EH (cell line): Measurements from ENCODE around the gene POMT1.
A peak's percentile ranks its signal among the peaks of the same experiment; 100 is the strongest.
"Not testable (repeated sequence)": the region's sequence is repeated elsewhere in the genome, so short reads cannot be mapped to it uniquely, and the experiment has no call there.

Experiments
- DNase-seq: peaks from one replicate; pipeline ENCODE4 v3.0.0-alpha.2; 2015; ENCODE audit warnings: low read depth

The POMT1 gene

DNA sequence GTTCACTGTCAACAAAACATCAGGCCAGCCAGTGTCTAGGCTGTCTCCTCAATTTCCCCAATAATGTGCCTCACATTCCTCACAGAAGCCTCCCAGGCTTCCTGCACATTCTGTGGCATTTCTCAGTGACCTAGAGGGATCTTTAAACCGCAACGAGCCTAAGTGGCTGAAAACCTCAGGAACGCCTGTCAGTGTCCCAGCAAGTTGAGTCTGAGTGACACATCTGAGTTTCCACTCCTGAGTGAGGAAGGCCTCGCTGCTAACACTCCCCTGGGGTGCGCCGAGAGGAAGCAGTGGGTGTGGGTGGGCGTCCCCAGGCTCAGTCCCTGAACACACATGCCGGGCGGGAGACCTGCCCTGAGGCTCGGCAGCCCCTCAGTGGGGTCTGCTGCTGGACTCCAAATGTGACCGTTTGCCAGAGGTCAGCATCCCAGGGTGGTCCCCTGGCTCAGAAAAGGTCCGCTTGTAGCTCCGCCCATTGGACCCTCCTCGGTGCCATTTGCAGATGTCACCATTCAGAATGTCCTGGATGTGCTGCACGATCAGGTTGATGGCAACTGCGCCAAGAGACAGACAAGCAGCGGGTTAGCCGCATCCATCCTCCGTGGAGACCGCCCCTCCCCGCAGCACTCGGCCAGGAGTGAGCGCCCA, 22.1 kb downstream of the POMT1 start:
- peak; percentile 82 for DNase-seq

DNA sequence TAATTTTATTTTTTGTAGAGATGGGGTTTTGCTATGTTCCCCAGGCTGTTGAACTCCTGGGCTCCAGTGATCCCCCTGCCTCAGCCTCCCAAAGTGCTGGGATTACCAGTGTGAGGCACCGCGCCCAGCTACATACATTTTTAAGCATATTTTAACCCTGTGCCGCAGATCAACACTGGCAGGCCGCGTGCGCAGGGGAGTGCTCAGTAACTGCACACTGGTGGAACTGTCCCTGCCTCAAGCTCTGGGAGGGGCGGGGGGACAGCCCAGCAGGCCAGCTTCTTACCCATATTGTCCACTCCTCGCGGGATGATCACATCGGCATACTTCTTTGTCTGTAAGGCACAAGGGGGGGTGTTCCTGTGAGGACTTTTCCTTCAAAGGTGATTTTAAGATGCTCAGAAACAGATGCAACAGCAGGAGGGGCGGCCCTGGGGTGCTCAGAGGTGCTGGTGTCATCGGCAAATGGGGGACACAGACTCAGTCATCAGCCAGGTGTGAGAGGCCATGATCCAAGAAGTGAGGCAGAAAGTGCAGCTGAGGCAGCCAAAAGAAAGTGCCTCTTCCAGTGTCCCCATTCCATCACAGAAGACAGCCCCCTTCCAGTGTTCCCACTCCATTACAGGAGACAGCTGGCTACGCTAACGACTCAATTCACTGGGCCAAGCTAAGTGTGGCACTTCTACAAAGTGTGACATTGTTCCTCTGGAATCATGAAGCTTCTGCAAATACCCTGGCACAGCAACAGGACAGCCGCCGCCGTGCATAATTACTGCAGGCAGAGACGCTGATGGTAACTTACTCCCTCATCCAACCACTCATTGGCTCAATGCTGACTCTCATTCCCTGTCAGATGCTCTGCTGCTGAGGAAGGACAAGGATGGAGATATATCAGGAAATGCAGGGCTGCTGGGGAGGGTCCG, 23.2 kb downstream of the POMT1 start:
- no peak for DNase-seq

DNA sequence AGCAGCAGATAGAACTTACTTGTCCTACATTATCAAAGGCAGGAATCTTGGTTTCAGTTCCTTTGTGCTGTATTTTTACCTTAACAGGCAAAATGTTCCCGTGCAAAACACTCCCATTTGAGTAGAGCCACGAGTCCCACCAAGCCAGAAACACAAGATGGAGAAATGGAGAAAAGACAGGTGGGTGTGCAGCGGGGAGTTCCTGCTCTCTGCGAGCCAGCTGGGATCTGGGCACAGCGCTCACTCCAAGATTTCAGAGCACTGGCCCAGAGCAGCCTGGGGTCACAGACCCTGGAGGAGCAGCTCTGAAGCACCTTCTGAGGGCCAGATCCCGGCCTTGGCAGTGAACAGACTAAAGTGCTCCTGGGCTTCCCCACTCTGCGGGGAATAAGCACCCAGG, 25.5 kb downstream of the POMT1 start:
- DNase-seq: no peak

DNA sequence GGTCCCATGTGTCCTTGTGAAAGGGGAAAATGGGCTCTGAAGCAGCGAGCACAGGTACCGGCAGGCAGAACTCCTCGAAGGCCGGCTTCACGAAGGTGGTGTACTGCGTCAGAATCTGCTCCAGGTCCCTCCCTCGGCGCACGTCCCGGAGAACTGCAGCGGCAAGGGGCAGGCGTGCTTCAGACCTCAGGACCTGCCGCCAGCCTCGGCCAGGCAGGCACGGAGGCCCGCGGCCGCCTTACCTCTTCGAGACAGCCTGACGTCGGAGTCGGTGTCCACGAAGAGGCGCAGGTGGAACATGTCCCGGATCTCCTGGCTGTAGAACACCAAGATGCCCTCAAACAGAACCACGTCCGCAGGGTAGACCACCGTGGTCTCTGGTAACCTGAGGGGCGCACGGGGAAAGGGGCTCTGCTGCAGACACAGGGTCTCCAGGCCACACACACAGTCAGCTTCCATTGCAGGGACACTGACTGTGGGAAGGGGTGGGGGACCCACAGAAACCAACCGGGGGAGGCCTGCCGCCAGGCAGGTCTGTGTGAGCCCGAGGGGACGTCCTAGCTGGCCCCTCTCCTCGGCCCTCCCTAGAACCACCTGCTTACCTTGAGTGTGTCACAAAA, 26.3 kb downstream of the POMT1 start:
- no peak for DNase-seq

DNA sequence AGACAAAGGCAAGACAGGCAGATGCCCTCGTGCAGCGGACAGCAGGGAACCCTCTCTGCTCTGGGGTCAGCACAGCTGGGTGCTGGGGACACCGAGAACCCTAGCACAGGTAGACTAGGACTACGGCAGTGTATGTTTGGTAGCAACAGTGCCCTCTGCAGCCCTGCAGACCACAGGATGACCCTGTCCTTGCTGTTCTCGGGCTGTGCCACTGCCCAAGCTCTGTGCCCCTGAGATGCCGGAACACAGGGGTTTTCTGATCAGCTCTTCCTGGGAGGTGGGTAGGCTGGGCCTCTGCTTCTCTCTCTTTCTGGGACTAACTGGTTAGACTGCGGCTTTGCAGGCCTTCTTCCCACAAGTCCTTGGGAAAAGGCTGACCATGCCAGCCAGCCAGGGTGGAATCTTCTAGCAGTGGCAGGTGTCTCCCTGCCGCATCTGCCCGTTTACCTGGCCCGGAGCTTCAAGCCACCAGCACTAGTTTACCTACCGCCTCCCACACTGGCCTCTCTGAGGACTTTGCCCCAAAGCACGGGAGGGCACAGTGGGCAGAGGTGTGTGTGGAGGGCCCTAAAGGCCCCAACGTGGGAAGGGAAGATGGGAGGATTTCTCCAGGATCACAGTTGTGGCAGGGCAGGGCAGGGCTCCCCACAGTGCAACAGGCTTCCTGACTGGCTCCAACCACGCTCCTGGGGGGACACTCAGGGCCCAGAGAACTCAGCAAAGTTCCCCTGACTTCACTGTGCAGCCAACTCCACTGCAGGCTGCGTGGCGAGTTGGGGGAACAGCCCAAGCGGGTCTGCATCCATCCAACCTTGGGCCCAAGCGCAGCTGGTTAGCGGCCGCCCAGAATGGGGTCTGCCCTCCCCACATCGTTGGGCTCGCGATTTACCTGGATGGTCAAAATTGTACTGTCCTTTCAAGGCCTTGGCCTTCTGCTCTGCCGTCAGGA, 27.2 kb downstream of the POMT1 start:
- DNase-seq: no peak

DNA sequence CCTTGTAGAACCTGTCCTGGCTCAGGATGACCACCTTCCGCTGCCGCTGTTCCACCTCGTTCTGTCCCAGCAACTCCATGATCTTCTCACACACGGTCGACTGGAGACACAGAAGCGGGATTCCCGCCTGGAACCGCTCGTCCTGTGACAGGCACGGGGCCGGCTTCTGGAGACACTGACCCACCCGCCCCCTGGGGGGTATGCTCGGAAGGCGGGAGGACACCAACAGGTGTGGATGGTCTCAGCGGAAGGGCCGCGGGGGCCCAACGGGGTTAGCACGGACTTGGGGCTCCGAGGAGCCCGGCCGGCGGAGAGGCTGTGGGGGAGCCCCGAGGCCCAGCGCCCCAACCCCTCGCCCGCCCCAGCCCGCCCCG, 27.8 kb downstream of the POMT1 start:
- peak; percentile 48 for DNase-seq

DNA sequence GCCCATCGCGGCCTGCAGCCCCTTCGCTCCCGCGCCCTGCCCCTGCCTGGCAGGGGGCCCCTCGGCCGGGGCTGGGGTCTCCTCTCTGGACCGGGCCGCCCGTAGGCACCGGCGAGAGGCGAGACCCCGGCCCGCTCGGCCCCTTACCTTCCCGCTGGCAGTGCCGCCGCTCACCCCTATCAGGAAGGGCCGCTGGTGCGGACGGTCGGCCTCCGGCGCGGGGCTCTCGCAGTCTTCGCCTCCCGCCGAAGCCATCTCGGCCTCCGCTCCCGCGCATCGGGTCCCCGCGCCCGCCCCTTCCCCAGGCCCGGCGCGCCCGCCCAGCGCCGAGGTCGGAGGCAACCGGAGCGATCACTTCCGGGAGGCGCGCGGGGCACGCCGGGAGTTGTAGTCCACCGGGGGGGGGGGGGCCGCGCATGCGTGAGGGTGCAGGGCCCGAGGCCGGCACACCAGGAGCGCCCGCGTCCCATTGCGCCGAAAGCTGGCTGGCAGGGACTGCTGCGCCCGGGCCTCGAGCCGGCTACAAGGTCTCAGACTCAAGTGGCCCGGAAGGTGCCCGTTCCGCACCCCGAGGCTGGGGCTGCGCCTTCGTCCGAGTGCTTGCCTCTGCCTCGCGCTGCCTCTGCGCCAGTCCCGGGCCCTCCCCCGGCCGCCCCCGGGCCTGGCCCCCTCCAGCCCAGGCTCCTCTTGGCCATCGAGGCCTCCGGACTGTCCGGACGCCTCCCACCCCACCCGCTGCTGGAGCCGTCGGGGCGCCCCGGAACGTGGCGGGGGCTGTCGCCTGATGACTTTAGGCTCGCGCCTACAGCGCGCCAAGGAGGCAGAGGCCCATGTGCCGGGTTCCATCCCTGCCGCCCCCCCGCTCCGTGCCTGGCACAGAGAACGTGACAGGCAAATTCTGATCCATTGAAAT, 28.5 kb downstream of the POMT1 start, which contains the start of gene UCK1:
Gene UCK1 (minus strand): TSS at position 344 of the 913 bp plus-strand sequence. CDS start 89 bp downstream, at position 255.
- DNase-seq: peak; percentile 82

DNA sequence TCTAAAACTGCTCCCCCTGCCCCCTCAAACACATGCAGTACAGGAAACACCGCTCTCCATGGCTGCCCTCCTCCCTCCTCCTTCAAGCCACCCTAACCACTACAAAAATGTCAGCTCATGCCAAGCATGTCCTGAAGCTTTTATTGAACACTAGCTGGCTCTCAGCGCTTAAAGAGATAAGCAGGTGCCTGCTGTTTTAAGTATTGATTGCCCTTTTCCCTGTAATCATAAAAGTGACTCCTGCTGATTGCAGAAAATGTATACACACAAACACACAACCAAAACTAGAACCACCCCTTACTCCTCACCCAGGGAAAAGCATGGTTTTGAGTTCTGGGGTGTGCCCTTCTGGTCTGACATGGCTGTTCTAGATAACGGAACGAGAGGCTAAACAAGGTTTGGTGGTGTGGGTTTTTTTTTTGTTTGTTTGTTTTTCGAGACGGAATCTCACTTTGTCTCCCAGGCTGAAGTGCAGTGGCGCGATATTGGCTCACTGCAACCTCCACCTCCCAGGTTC, 32.1 kb downstream of the POMT1 start:
- DNase-seq: peak; percentile 6

DNA sequence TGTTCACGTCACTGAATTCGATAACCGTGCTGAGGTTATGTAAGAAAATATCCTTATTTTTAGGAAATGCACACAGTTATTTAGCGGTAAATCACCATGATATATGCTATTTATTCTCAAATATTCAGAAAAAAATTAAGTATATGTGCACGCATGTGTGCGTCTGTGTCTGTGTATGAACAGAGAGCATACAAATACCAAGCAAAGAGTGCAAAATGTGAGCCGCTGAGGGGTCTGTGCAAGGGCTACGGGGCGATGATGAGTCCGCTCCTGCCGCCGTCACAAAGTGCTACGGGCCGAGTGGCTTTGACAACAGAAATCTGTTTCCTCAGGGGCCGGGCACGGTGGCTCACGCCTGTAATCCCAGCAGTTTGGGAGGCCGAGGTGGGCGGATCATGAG, 35.2 kb downstream of the POMT1 start:
- DNase-seq: no peak

DNA sequence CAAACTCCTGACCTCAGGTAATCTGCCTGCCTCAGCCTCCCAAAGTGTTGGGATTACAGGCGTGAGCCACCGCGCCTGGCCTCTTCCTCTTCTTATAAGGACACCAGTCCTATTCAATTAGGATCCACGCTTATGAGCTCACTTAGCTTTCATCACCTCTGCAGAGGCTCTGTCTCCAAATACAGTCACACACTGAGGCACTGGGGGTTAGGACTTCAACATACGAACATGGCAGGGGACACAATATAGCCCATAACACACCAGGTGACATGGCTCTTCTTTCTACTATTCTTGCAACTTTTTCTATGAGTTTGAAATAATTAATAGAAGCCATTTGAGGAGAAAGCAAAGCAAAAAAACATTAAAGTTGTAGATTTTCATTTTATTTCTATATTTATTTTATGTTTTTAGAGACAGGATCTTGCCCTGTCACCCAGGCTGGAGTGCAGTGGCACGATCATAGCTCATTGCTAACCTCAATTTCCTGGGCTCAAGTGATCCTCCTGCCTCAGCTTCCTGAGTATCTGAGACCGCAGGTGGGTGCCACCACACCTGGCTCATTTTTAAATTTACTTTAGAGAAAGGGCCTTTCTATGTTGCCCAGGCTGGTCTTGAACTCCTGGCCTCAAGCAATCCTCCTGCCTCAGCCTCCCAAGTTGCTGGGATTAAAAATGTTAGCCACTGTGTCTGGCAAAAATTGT, 36.7 kb downstream of the POMT1 start:
- no peak for DNase-seq

DNA sequence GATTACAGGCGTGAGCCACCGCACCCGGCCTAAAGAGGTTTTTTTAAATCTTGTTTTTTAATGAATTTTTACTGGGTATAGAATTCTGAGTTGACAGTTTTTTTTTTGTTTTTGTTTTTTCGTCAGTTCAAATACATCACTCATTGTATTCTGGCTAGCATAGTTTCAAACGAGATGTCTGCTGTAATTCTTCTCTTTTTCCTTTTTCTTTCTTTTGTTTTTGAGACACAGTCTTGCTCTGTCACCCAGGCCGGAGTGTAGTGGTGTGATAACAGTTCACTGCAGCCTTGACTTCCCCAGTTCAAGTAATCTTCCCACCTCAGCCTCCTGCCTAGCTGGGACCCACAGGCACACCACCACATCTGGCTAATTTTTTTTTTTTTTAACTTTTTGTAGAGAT, 40.4 kb downstream of the POMT1 start:
- no peak for DNase-seq

DNA sequence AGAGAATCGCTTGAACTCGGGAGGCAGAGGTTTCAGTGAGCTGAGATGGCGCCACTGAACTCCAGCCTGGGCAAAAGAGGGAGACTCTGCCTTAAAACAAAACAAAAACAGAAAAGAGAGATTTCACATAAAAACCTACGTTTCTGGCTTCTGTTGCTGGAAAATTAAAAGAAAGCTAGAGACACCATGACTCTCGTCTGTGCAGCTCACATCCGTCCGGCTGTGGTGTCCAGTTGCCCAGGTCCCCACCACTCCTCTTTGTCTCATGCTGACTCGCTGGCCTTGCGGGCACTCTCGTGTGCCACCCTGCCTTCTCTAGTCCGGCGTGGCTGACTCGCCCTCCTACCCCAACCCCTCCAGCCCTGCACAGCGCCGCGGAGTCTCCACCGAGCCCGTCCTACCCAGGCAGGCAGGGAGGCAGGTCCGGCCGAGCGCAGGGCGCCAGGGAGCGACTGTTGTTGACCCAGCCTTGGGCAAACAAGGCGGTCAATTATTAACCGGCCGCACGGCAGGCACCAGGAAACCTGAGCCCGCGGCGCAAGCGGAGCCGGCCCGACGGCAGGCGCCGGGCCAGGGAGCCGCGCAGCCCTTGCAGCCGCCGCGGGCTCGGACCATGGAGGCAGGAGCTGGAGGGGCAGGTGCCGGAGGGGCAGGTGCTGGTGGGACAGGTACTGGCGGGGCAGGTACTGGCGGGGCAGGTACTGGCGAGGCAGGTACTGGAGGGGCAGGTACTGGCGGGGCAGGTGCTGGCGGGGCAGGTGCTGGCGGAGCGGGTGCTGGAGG, 42.5 kb downstream of the POMT1 start, which contains the start of gene PRRT1B:
Gene PRRT1B (plus strand): TSS at position 521 of the 783 bp plus-strand sequence. CDS start 93 bp downstream, at position 614.
- no peak for DNase-seq

DNA sequence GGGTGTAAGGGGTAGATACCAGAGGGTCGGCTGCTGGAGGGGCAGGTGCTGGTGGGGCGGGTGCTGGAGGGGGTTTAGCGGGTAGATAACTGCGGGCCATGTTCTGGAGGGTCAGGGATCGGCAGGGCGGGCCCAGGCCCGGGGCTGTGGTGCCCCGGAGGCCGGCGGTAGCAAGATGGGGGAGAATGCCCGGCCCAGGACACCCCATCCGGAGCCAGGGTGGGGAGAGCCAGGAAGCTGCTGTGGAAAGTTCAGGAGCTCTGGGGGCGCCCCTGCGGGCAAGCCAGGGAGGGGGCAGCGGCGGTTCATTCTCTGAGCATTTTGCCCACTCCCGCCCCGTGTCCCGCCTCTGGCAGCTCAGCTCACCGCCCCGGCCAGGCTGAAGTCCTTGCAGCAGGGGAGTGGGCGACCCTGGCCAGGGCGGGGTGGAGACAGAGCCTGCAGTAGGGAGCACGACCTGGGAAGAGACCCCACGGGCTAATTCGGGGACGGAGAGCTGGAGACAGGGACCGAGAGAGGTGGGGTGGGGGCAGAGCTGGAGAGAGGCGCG, 43.1 kb downstream of the POMT1 start:
- no peak for DNase-seq

DNA sequence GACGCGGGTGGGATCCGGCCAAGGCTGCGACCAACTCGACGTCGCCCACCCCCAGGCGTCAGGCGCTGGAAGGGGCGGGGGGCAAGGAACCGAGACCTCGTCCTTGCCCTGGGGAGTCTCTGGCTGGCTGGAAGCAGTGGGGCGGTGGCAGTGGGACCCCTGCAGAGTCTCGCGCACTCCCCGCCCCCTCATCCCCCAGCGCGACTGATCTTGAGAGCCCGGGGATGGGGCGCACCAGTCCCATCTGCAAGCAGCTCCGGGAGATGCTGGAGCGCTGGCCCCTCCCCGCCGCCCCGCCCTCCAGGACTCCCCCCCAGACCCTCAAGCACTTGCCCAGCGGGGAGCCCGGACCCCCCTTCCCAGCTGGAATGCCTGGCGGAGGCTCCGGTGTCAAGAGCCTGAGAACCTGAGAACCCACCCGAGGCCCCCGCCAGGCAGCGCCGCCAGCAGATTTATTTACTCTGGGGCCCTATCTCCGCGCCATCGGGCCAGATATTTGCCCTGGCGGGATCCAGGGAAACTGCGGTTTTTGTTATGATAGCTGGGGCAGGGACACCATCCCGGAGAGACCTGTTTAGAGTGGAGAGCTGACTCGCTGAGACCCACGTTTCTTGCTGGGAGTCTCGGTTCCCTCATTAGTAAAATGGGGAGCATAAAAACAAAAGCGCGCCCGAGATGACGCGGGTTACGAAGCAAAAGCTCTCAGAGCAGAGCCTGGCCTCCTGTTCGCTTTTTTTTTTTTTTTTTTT, 43.8 kb downstream of the POMT1 start:
- peak; percentile 45 for DNase-seq

DNA sequence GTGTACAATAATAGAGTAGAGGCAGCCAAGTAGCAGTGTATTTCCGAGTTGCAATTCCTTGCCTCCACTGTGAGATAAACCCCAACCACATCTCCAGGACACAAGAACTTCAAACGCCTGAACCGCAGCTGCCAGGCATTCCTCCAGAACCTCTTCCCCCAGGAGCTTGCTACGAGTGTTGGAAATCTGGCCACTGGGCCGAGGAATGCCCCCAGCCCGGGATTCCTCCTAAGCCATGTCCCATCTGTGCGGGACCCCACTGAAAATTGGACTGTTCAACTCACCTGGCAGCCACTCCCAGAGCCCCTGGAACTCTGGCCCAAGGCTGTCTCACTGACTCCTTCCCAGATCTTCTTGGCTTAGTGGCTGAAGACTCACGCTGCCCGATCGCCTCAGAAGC, 46.5 kb downstream of the POMT1 start:
- DNase-seq: not testable (repeated sequence)

DNA sequence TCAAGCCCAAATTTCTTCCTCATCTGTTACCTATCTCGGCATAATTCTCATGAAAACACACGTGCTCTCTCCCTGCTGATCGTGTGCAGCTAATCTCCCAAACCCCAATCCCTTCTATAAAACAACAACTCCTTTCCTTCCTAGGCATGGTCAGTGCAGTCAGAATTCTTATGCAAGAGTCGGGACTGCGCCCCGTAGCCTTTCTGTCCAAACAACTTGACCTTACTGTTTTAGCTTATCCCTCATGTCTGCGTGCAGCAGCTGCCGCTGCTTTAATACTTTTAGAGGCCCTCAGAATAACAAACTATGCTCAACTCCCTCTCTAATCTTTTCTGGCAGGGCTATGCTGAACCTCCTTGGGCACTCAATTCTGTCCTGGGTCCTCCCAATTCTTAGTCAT, 47.7 kb downstream of the POMT1 start:
- DNase-seq: not testable (repeated sequence)

DNA sequence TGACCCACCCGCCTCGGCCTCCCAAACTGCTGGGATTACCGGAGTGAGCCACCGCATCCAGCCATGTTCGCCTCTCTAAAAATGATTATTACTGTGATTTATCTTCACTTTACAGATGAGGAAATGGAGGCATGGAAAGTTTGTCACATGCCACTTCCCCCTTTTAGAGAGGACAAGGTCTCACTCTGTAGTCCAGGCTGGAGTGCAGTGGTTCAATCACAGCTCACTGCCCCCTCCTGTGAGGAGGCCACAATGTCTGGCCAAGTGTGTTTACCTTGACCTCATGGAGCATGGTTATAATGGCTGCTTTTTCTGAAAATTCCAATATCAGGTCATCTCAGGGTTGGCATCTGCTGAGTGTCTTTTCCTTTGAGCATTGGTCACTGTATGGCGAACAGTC, 49.3 kb downstream of the POMT1 start:
- DNase-seq: no peak
